ENCODE results near the gene SLC4A1.

DNA sequence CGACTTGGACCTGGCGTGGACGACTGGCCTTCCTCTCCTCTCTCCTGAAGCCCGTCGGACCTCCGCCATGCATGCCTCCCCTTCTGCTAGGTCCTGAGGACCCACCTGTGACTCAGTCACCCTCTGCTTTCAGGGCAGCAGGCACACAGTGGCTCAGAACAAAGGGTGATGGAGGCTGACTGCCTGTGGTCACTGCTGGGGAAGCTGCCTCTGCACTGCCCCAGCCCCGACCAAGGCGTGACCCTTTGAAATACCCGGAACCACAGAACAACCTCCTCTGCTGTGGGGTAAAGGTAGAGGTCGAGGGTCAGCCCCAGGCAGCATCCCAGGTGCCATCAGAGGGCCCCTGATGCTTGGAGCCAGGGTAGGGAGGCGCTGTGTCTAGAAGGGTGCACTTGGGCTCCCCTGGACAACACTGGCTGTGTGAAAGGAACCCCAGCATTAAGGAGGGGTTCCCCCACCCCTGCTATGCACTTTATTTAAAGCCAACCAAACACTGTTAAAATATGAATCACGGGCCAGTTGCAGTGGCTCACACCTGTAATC lies 12.5 kb upstream of the SLC4A1 start:
- TF ChIP-seq, protein P1, sequence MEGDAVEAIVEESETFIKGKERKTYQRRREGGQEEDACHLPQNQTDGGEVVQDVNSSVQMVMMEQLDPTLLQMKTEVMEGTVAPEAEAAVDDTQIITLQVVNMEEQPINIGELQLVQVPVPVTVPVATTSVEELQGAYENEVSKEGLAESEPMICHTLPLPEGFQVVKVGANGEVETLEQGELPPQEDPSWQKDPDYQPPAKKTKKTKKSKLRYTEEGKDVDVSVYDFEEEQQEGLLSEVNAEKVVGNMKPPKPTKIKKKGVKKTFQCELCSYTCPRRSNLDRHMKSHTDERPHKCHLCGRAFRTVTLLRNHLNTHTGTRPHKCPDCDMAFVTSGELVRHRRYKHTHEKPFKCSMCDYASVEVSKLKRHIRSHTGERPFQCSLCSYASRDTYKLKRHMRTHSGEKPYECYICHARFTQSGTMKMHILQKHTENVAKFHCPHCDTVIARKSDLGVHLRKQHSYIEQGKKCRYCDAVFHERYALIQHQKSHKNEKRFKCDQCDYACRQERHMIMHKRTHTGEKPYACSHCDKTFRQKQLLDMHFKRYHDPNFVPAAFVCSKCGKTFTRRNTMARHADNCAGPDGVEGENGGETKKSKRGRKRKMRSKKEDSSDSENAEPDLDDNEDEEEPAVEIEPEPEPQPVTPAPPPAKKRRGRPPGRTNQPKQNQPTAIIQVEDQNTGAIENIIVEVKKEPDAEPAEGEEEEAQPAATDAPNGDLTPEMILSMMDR (optimal IDR thresholded peaks at IDR 0.05 in 1 of 3, IDR thresholded peaks at IDR 0.05 in 1 of 3, conservative IDR thresholded peaks at IDR 0.05 in 1 of 3; ENCODE audit: extremely low read depth in 1 of 3, insufficient read depth in 2 of 3, low read length in 3 of 3): no peak
- no peak for TF ChIP-seq EZH2 (IDR thresholded peaks at IDR 0.05; ENCODE audit: low read length)

Data from keratinocyte (primary cell).